ENCODE results near the gene CISTR.

The CISTR gene

GRCh38 chr12:53754633-53755264 lies 3.0 kb upstream of the CISTR start:
- Histone ChIP-seq H3K4me1 (ENCODE audit: control insufficient read depth, insufficient read depth, low read length, poor library complexity, severe bottlenecking) (peaks cover 22% of the 10 kb centered on the region), H3K27ac (ENCODE audit: low read depth, low read length, severe bottlenecking) (peak overlapping the region; percentile 4), H3K36me3 (ENCODE audit: control insufficient read depth, insufficient read depth, low read length) (no peaks in the 10 kb centered on the region), H3K9me3 (ENCODE audit: control insufficient read depth, low read length) (no peaks in the 10 kb centered on the region), H3K4me3 (ENCODE audit: extremely low read depth, insufficient read depth, low read length, poor library complexity, severe bottlenecking) (no peak overlapping the region)
- 64 to 67% methylated on average over 1 to 4 of the region's 4 CpGs for WGBS, 2 experiments (ENCODE audit: insufficient coverage in 2 of 2)

DNA sequence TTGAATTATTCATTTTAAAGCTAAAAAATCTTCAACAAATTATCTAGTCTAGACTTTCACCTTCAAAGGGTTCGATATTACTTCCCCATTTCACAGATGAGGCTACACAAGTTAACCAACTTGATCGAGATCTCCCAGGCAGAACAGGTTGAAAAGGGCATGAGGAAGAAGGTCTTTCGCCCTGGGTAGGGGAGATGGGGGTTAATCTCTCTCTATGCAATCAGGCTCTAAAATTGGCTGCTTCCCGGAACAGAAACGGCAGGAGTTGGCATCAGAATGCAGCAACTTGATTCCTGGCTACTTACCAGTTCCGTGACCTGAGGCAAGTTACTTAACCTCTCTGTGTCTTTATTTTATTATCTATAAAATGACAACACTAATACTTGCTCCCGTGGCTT lies 2.4 kb upstream of the CISTR start:
- 61 to 80% methylated on average over 1 to 3 of the region's 7 CpGs for WGBS, 2 experiments (ENCODE audit: insufficient coverage in 2 of 2)
- H3K4me1 ChIP-seq (ENCODE audit: control insufficient read depth, insufficient read depth, low read length, poor library complexity, severe bottlenecking), result peaks cover 22% of the 10 kb centered on the region

GRCh38 chr12:53752621-53753020 lies 842 bp upstream of the CISTR start:
- no peak overlapping the region for H3K4me3 ChIP-seq (ENCODE audit: extremely low read depth, insufficient read depth, low read length, poor library complexity, severe bottlenecking)
- no peaks in the 10 kb centered on the region for H3K36me3 ChIP-seq (ENCODE audit: control insufficient read depth, insufficient read depth, low read length)
- peaks cover 27% of the 10 kb centered on the region for H3K4me1 ChIP-seq (ENCODE audit: control insufficient read depth, insufficient read depth, low read length, poor library complexity, severe bottlenecking)
- 70 to 88% methylated on average over 3 of the region's 3 CpGs for WGBS, 2 experiments (ENCODE audit: insufficient coverage in 2 of 2)
- H3K9me3 ChIP-seq (ENCODE audit: control insufficient read depth, low read length), result no peaks in the 10 kb centered on the region
- H3K27ac ChIP-seq (ENCODE audit: low read depth, low read length, severe bottlenecking), result no peak overlapping the region

More for the DNA sequence above, 2.4 kb upstream of the CISTR start:
- H3K4me3 ChIP-seq (ENCODE audit: extremely low read depth, insufficient read depth, low read length, poor library complexity, severe bottlenecking), result no peak overlapping the region
- no peak overlapping the region for H3K27ac ChIP-seq (ENCODE audit: low read depth, low read length, severe bottlenecking)
- H3K36me3 ChIP-seq (ENCODE audit: control insufficient read depth, insufficient read depth, low read length), result no peaks in the 10 kb centered on the region
- no peaks in the 10 kb centered on the region for H3K9me3 ChIP-seq (ENCODE audit: control insufficient read depth, low read length)

- Histone ChIP-seq H3K27ac (ENCODE audit: low read depth, low read length, severe bottlenecking) (no peak overlapping the region), H3K4me1 (ENCODE audit: control insufficient read depth, insufficient read depth, low read length, poor library complexity, severe bottlenecking) (peaks cover 27% of the 10 kb centered on the region), H3K4me3 (ENCODE audit: extremely low read depth, insufficient read depth, low read length, poor library complexity, severe bottlenecking) (peak overlapping the region; percentile 38), H3K36me3 (ENCODE audit: control insufficient read depth, insufficient read depth, low read length) (no peaks in the 10 kb centered on the region), H3K9me3 (ENCODE audit: control insufficient read depth, low read length) (no peaks in the 10 kb centered on the region)
- WGBS, 2 experiments (ENCODE audit: insufficient coverage in 2 of 2), result 12 to 30% methylated on average over 9 to 10 of the region's 13 CpGs
Observed at GRCh38 chr12:53752192-53752601, 418 bp upstream of the CISTR start.

DNA sequence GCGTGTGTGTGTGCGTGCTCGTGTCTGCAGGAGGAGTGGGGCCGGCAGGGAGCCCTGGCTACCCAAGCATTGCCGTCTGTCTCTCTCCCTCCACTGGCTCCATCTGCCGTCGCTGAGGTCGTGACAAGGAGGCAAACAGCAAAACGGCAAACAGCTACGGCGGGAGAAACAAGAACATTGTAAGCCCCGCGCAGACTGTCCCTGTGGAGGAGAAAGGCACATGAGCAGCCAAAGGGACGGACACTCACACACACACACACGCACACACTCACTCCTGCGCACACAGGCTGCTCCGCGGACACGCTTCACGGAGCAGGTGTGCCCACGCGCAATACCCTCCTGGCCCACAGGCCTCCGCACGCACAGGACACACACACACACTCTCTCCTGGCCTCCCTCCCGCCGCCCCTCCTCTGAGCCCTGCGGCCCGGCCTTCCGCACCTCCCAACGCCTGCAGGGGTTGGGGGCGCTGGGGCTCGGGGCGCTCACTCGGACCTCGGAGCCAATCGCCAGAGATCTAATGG lies 905 bp downstream of the CISTR start:
- H3K9me3 ChIP-seq (ENCODE audit: control insufficient read depth, low read length), result no peaks in the 10 kb centered on the region
- H3K27ac ChIP-seq (ENCODE audit: low read depth, low read length, severe bottlenecking), result no peak overlapping the region
- peaks cover 17% of the 10 kb centered on the region for H3K4me1 ChIP-seq (ENCODE audit: control insufficient read depth, insufficient read depth, low read length, poor library complexity, severe bottlenecking)
- H3K4me3 ChIP-seq (ENCODE audit: extremely low read depth, insufficient read depth, low read length, poor library complexity, severe bottlenecking), result peak overlapping the region; percentile 38
- WGBS, 2 experiments (ENCODE audit: insufficient coverage in 2 of 2), result 2 to 5% methylated on average over 9 to 27 of the region's 36 CpGs
- H3K36me3 ChIP-seq (ENCODE audit: control insufficient read depth, insufficient read depth, low read length), result no peaks in the 10 kb centered on the region

DNA sequence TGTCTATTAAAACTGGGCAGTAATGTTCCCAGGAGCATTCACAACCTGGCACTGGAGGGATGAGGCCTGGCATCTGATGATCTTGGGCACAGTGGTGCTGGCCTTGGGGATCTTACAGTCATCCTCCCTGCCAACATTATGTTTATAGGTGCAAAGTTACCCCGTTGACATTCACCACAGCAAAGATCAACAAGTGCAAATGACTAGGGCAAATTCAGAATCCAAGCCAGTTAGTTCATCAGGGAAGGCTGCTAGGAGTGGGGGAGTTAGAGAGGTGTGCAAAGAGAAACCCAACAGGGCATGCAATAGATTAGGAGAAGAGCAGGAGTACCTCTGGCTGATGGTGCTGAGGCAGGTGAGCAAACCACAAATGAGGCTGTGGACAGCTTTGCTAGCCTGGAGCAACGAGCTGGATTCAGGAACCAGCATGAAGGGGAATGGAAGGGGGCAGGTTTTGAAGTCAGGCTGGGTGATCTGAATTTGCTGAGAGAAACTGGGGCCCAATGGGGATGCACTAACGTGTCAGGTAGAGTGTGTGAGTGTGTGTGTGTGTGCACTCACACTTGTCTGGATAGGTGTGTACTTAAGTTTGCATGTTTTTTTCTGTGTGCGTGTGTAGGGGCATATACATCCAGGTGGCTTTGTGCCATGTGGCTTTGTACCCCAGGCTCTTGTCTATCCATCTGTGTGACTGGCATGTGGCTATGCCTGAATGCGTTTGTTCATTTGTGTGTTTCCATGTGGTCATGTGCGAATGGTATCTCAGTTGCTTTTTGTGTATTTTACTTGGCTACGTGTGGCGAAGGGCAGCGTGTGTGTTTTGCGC lies 1.6 kb downstream of the CISTR start:
- H3K9me3 ChIP-seq (ENCODE audit: control insufficient read depth, low read length), result no peaks in the 10 kb centered on the region
- H3K4me3 ChIP-seq (ENCODE audit: extremely low read depth, insufficient read depth, low read length, poor library complexity, severe bottlenecking), result no peak overlapping the region
- H3K27ac ChIP-seq (ENCODE audit: low read depth, low read length, severe bottlenecking), result no peak overlapping the region
- peaks cover 10% of the 10 kb centered on the region for H3K4me1 ChIP-seq (ENCODE audit: control insufficient read depth, insufficient read depth, low read length, poor library complexity, severe bottlenecking)
- H3K36me3 ChIP-seq (ENCODE audit: control insufficient read depth, insufficient read depth, low read length), result no peaks in the 10 kb centered on the region
- 43 to 54% methylated on average over 6 to 10 of the region's 10 CpGs for WGBS, 2 experiments (ENCODE audit: insufficient coverage in 2 of 2)

GRCh38 chr12:53748072-53748840 lies 3.5 kb downstream of the CISTR start:
- no peaks in the 10 kb centered on the region for H3K9me3 ChIP-seq (ENCODE audit: control insufficient read depth, low read length)
- H3K4me3 ChIP-seq (ENCODE audit: extremely low read depth, insufficient read depth, low read length, poor library complexity, severe bottlenecking), result no peak overlapping the region
- 41 to 43% methylated on average over 9 to 10 of the region's 22 CpGs for WGBS, 2 experiments (ENCODE audit: insufficient coverage in 2 of 2)
- H3K4me1 ChIP-seq (ENCODE audit: control insufficient read depth, insufficient read depth, low read length, poor library complexity, severe bottlenecking), result peaks cover 9% of the 10 kb centered on the region
- no peaks in the 10 kb centered on the region for H3K36me3 ChIP-seq (ENCODE audit: control insufficient read depth, insufficient read depth, low read length)
- no peak overlapping the region for H3K27ac ChIP-seq (ENCODE audit: low read depth, low read length, severe bottlenecking)

DNA sequence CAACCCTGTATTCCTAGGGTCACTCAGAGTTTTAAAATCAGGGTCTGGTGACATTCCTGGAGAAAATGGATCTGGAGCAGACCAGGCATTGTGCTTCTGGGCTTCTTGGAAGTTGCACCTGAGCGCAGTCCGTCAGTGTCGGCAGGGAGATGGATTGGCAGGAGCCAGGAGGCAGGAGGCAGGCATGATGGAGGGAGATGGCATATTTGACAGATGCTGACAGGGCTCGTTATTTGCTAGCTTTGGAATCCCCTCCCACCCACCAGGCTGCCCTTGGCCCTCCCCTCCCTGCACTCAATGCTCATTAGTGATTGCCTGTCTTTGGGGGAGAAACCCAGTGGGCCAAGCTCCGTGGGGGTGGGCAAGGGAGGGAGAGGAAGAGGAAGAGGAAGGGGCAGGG lies 4.7 kb downstream of the CISTR start:
- Histone ChIP-seq H3K4me1 (ENCODE audit: control insufficient read depth, insufficient read depth, low read length, poor library complexity, severe bottlenecking) (peaks cover 9% of the 10 kb centered on the region), H3K9me3 (ENCODE audit: control insufficient read depth, low read length) (no peaks in the 10 kb centered on the region), H3K36me3 (ENCODE audit: control insufficient read depth, insufficient read depth, low read length) (no peaks in the 10 kb centered on the region), H3K27ac (ENCODE audit: low read depth, low read length, severe bottlenecking) (no peak overlapping the region), H3K4me3 (ENCODE audit: extremely low read depth, insufficient read depth, low read length, poor library complexity, severe bottlenecking) (no peak overlapping the region)
- 40 to 49% methylated on average over 3 to 4 of the region's 5 CpGs for WGBS, 2 experiments (ENCODE audit: insufficient coverage in 2 of 2)

DNA sequence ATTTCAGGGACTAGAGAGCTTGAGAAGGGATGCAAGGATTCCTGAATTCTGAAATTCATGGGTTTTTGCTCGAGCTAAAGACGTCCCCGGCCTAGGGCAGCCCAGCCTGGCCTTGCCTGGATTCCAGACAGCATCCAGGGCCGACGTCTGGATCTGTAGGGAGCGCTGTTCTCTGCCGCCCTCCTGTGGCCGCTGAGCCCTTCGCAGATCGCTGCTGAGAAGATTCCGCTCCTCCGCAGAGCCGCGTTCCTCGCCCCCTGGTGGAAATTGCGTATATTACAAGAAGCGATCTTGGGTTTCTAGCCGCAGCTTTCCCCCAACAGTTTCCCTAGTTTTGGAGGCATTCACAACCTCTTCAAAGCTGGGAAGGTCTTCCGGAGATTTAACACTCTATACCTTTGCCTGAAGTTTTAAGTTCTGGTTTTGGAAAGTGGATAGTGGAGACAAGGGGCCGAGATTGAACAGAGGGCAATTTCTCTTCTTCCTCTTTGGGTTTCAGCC lies 5.1 kb downstream of the CISTR start:
- 5 to 7% methylated on average over 13 to 17 of the region's 20 CpGs for WGBS, 2 experiments (ENCODE audit: insufficient coverage in 2 of 2)
- Histone ChIP-seq H3K4me1 (ENCODE audit: control insufficient read depth, insufficient read depth, low read length, poor library complexity, severe bottlenecking) (peaks cover 9% of the 10 kb centered on the region), H3K4me3 (ENCODE audit: extremely low read depth, insufficient read depth, low read length, poor library complexity, severe bottlenecking) (no peak overlapping the region), H3K27ac (ENCODE audit: low read depth, low read length, severe bottlenecking) (no peak overlapping the region), H3K36me3 (ENCODE audit: control insufficient read depth, insufficient read depth, low read length) (no peaks in the 10 kb centered on the region), H3K9me3 (ENCODE audit: control insufficient read depth, low read length) (no peaks in the 10 kb centered on the region)

DNA sequence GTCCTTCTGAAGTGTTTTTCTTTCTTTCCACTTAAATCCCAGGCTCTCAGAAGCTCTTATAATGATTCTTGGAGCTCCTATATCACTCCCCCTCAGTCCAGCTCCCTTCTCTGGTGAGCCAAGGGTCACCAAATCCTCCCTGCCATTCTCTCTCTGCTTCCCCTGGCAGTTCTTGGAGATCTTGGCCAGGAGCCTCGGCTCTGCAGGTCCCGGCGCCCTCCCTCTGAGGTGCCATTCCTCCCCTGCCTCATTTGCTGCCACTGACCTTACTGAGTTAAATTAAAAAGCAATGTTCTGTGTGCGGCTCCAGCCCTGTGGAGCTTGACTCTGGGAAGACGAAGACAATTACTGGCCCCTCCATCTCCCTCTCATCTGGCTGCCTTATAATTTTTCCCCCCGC lies 7.0 kb downstream of the CISTR start:
- WGBS, 2 experiments (ENCODE audit: insufficient coverage in 2 of 2), result 65 to 73% methylated on average over 5 of the region's 6 CpGs
- Histone ChIP-seq H3K4me1 (ENCODE audit: control insufficient read depth, insufficient read depth, low read length, poor library complexity, severe bottlenecking) (peaks cover 5% of the 10 kb centered on the region), H3K4me3 (ENCODE audit: extremely low read depth, insufficient read depth, low read length, poor library complexity, severe bottlenecking) (no peak overlapping the region), H3K27ac (ENCODE audit: low read depth, low read length, severe bottlenecking) (no peak overlapping the region), H3K36me3 (ENCODE audit: control insufficient read depth, insufficient read depth, low read length) (no peaks in the 10 kb centered on the region), H3K9me3 (ENCODE audit: control insufficient read depth, low read length) (no peaks in the 10 kb centered on the region)
